GM21576 (cell line): ENCODE data around the gene C11orf54.
"Not testable (repeated sequence)": the region's sequence is repeated elsewhere in the genome, so short reads cannot be mapped to it uniquely, and the experiment has no call there.

Experiments used
- ATAC-seq: cut with Tn5 transposase; IDR thresholded peaks from one replicate; pipeline ENCODE4 v1.9.1; 2021; ENCODE audit warnings: mild to moderate bottlenecking, moderate library complexity; ENCODE audit not compliant: unreplicated experiment

The C11orf54 gene

GRCh38 chr11:93734427-93735222 lies 6.8 kb upstream of the C11orf54 start:
- no peak for ATAC-seq

- no peak for ATAC-seq
These were observed 5.8 kb upstream of the C11orf54 start for GRCh38 chr11:93735627-93736026.

DNA sequence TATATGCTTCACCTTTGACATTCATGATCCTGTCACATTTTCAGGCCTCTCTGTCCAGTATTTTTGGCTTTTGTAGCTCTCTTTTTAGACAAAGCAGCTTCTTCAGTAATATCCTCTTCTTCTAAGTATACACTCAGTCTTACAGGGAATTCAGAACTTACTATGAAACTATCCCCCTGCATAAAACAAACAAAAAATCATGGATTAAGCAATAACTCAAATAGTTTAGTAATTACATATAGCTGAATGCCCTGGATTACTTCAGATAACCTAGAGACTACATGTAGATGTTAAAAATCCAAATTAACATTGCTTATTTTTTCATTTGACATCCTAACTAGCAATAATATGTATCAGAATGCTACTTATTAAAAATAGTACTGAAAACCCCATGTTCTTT lies 5.3 kb upstream of the C11orf54 start:
- ATAC-seq = no peak

DNA sequence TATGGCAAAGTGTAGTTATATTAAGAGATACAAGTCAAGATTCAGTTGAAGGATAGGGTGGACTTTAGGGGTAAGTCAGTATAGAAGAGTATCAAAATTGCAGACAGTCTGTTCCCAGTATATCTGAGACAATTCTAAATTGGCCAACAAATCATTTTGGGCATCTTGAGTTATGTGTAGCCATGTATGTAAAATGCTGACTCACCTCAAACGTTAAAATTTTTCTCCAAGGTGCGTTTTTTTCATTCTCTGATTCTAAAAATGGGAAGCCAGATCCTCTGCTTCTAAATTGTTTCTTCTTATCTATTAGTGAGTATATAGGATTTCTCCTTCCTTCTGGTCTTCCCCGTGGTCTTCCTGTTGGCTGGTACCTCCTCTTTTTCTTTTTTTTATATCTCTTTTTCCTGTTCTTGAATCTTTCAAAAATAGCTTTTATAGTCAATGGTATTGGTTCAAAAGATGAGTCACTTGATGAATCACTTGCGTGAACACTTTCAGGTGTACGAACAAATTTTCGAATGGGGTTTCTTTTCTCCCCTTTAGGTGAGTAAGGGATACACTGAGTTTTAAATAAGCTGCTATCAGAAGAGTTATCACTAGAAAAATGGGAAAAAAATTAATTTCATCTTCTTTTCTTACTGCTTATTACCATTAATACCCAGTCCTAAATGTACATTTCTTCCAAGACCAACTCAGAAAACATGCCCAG lies 3.4 kb upstream of the C11orf54 start:
- ATAC-seq = no peak

GRCh38 chr11:93738647-93739081 lies 2.8 kb upstream of the C11orf54 start:
- ATAC-seq = no peak

GRCh38 chr11:93740031-93740729 lies 1.3 kb upstream of the C11orf54 start:
- ATAC-seq = no peak

DNA sequence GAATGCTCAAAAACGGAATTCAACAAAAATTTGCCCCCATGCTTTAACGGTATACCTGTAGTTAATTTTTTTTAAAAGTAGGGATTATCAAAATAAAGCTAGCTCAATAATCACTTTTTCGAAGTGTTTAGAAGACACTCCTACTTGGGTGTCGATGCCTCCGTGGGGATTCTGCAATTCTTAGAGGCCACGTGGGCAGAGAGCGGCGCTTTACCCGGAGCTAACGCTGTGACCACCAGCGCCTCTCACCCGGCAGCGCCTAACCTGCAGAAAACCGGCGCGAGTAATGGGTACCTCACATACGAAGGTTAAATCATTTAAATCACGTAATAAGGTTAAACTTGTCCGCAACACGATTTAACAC lies 760 bp upstream of the C11orf54 start:
- peak; percentile 28 for ATAC-seq

DNA sequence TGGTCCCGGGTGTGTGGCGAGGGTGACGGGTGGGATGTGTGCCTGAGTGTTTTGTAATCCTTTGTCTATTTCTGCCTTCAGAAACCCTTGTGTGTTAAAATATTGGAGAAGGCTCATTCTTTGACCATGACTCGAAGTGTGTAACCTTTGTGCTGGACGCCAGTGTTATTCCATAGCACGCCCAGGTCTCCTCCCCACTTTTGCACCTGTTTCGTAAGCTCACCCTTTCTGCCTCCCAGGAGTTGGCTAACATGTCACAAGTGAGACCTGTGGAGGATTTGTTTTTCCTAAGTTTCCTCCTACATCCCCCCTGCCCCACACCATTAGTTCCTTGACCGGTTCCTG lies 382 bp downstream of the C11orf54 start:
- peak; percentile 7 for ATAC-seq

DNA sequence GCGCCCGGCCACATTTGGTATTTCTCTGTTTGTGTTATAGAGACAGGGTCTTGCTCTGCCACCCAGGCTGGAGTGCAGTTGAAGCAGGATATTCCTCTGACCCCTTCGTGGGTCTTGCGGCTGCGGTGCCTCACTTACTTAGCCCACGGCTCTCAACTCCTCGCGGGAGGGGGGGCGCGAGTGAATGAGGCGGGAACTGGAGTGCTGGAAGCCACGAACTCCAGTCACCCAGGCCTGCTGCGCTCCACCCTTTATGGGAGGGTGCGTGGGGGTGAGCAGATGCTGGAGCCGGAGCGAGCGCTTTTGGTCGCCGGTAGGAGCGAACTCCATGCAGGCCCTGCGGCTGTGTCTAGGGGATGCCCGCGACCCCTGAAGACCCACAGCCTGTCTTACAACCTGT lies 1.8 kb downstream of the C11orf54 start:
- no peak for ATAC-seq

GRCh38 chr11:93744669-93745004 lies 3.2 kb downstream of the C11orf54 start:
- no peak for ATAC-seq

DNA sequence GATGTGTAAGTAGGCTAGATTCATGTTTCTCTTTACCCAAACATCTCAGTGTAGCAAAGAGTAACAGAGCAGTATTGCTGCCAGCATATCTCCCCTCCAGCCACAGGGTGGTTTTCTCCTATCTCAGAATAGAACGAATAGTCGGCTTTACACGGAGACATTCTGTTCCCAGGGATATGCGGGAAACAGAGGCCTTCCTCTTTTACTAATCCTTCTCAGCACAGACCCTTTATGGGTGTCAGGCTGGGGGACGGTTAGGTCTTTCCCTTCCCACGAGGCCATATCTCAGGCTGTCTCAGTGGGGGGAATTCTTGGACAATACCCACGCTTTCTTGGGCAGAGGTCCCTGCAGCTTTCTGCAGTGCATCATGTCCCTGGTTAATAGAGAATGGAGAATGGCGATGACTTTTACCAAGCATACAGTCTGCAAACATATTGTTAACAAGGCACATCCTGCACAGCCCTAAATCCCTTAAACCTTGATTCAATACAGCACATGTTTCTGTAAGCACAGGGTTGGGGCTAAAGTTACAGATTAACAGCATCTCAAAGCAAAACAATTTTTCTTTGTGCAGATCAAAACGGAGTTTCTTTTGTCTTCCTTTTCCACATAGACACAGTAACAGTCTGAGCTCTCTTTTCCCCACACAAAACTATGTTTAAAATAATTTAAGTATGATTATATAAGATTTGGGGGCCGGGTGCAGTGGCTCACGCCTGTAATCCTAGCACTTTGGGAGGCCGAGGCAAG lies 3.7 kb downstream of the C11orf54 start:
- ATAC-seq = not testable (repeated sequence)

DNA sequence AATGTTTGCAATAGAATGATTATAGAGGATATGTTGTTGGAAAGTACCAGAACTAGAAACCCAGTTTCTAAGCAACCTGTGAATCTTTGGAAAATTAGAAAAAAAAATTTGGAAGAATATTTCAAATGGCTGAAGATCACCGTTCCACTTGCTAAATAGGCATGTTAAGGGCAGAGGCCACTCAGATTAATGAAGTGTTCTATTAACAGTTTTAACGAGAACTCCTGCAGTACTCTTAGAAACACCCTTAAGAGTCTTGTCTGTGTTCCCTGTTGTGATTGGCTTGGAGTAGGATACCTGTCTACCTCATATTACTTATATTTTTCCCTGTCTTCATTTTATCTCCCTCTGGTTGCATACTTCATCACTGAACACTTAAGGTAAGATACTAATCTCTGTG lies 4.6 kb downstream of the C11orf54 start:
- ATAC-seq = no peak

GRCh38 chr11:93747122-93747521 lies 5.7 kb downstream of the C11orf54 start:
- ATAC-seq = peak; percentile 71

- ATAC-seq = no peak
These were observed 9.5 kb downstream of the C11orf54 start for GRCh38 chr11:93751001-93751400.

- ATAC-seq = no peak
These were observed 11.8 kb downstream of the C11orf54 start for GRCh38 chr11:93753241-93753640.

DNA sequence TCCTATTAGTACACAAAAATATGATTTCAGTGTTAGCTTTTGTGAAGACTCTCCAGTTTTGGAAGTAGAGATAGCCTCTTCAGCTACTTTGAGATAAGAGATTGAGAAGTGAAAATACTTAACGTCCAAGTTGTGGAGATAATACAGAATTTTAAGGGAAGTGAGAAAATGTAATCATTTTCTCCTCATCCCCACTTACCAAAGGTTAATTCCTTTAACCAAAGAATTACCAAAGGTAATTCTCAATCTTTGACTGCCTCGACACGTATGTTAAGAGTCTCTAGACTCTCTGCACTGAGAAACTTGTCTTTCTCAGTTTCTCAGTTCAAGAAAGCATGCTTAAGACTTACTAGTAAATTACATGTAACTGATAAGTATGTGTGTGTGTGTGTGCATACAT lies 15.3 kb downstream of the C11orf54 start:
- no peak for ATAC-seq

GRCh38 chr11:93757301-93757700 lies 15.8 kb downstream of the C11orf54 start:
- ATAC-seq = no peak

DNA sequence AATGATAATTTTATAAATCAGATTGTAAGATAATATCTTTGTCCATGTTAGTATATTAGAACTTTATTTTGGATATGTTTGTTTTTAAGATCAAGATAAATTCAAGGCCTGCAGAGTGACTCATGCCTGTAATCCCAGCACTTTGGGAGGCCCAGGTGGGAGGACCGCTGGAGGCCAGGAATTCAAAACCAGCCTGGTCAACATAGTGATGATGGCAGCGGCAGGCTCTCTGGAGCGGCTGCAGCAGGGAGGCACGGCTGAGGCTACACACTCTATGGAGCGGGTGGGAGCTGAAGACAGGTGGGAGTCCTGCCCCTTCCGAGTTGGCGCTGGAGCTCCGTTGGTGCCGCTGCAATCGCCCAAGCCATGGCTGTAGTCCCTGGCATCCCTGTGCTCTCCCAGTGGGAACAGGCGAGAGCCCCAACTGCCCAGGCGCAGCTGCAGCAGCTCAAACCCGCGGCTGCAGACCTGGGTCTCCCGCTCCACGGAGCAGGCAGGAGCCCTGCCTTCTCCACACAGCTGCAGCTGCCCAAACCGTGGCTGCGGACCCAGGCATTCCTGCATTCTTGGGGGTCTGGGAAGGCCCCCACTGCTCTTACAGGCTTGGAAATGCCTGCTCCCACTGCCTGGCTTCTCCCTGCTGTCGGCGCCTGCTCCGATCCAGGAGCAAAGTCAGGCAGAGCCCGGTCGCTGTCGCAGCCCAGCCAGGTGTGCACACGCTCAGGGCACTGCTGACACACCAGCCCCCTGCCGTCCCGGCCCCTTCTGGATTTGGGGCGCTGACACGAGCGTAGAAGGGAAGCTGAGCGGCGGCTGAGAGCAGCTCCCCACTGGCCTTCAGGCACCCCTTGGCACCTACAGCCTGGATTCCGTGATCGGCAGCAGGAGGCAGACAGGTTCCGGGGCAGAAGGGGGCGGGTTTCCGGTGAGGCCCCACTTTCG lies 16.7 kb downstream of the C11orf54 start:
- ATAC-seq = no peak

- not testable (repeated sequence) for ATAC-seq
These were observed 17.7 kb downstream of the C11orf54 start for GRCh38 chr11:93759123-93759522.

GRCh38 chr11:93761910-93762309 lies 20.4 kb downstream of the C11orf54 start:
- no peak for ATAC-seq
